Activated CD8-positive, alpha-beta T cell treated with anti-CD3 and anti-CD28 coated beads for 36 hours (primary cell): ENCODE measurements around the gene DGKZ. TPM values are rescaled to one million over a fixed set of nuclear protein-coding genes. Genes with fewer than 3 reads are reported as not detected.

ENCODE experiments used
- ATAC-seq: fragments of 200-7000 bp; cut with Tn5 transposase; one replicate; pipeline ENCODE4 v1.10.0; 2021; ENCODE audit warnings: mild to moderate bottlenecking, moderate library complexity
- CTCF ChIA-PET: fragments of 350-600 bp; sonication (Branson Sonifier 250); formaldehyde crosslinking; loops from one replicate; lab custom pipeline; 2021; ENCODE audit warnings: antibody characterized with exemption; lab: Charles Lee
- POLR2A ChIA-PET: fragments of 350-600 bp; sonication (Branson Sonifier 250); formaldehyde crosslinking; loops from one replicate; lab custom pipeline; 2021; ENCODE audit warnings: antibody characterized with exemption; lab: Charles Lee
- DNase-seq: peaks from one replicate; pipeline ENCODE4 v3.0.0-alpha.2; 2020
- H3K27ac Mint-ChIP-seq: one replicate; pipeline ENCODE4 v1.8.0; 2021; ENCODE audit warnings: mild to moderate bottlenecking, mixed read lengths
- H3K27me3 Mint-ChIP-seq: one replicate; pipeline ENCODE4 v1.8.0; 2021; ENCODE audit warnings: mixed read lengths
- H3K36me3 Mint-ChIP-seq: one replicate; pipeline ENCODE4 v1.8.0; 2021; ENCODE audit warnings: low read depth, mixed read lengths
- H3K4me1 Mint-ChIP-seq: one replicate; pipeline ENCODE4 v1.8.0; 2021; ENCODE audit warnings: low read depth, mixed read lengths
- H3K4me3 Mint-ChIP-seq: one replicate; pipeline ENCODE4 v1.8.0; 2021; ENCODE audit warnings: mild to moderate bottlenecking, moderate library complexity, mixed read lengths
- H3K9me3 Mint-ChIP-seq: one replicate; pipeline ENCODE4 v1.8.0; 2021; ENCODE audit warnings: mixed read lengths
- CTCF ChIP-seq: fragments of 200-600 bp; IDR thresholded peaks from one replicate; pipeline ENCODE4 v1.8.0; 2022; ENCODE audit warnings: antibody characterized with exemption, mild to moderate bottlenecking
- intact Hi-C: fragments of 100-400 bp; cut with micrococcal nuclease; formaldehyde crosslinking; loops from one replicate; pipeline ENCODE4 v1.10.0; 2022
- total RNA-seq, 2 experiments: library from RNA; stranded (reverse); gene quantifications; one replicate each; pipeline ENCODE4 v1.2.3, GENCODE V29; 2021

DGKZ gene
- total RNA-seq, 2 experiments from 2014 or later: 94.4 to 94.9 TPM

- TF ChIP-seq CTCF: no peak
- ChIA-PET POLR2A (interaction anchor here (0.9 to 4.3 kb wide), 4 partner anchors 10 to 882 kb away, joined by 3 to 24 read pairs (median 4); partner anchors contain the start of gene DGKZ), CTCF (interaction anchor here (0.8 to 6.1 kb wide), 8 partner anchors 13 to 94 kb away, joined by 3 to 71 read pairs (median 7); partner anchors contain the start of gene DGKZ)
- intact Hi-C loops: no loop called here
- Mint-ChIP-seq H3K27ac (no peak overlapping the region), H3K9me3 (no peaks in the 10 kb centered on the region), H3K4me3 (peak overlapping the region; percentile 67), H3K4me1 (peaks cover 50% of the 10 kb centered on the region), H3K27me3 (no peaks in the 10 kb centered on the region), H3K36me3 (no peaks in the 10 kb centered on the region)
- DNase-seq (peak; percentile 39), ATAC-seq (peak; percentile 5)
These were observed 13.8 kb upstream of the DGKZ start for GRCh38 chr11:46333394-46333947.

DNA sequence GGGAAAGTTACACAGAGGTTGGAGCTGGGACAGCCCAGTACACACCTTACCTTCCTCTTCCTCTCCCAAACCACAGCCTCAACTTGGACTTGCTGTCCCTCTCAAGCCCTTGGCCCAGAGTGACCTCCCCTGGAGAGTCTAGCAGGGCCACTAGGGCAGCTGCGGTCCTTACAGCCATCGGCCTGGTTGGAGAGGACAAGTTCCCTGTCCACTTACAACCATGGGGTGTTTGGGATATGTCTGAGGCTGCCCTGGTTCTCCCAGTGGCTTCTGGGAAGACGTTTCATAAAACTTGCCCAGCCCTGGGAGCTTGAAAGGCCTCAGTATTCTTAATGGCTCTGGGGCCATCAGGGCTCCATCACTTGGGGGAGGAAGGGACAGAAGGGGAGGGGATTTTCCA is 13.1 kb upstream of the DGKZ start:
- Mint-ChIP-seq H3K4me1 (peaks cover 53% of the 10 kb centered on the region), H3K27me3 (no peaks in the 10 kb centered on the region), H3K4me3 (peak overlapping the region; percentile 67), H3K27ac (no peak overlapping the region), H3K9me3 (no peaks in the 10 kb centered on the region), H3K36me3 (no peaks in the 10 kb centered on the region)
- CTCF ChIA-PET: interaction anchor here (0.9 to 6.1 kb wide), 5 partner anchors 12 to 91 kb away, joined by 3 to 71 read pairs (median 8); partner anchors contain the start of gene DGKZ
- DNase-seq: no peak
- no peak for ATAC-seq
- intact Hi-C loops: no loop called here
- POLR2A ChIA-PET: interaction anchor here (1.3 to 4.3 kb wide), 2 partner anchors 10 to 14 kb away, joined by 4 to 24 read pairs; partner anchors contain the start of gene DGKZ
- TF ChIP-seq CTCF: no peak

GRCh38 chr11:46335271-46335670 is 12.0 kb upstream of the DGKZ start:
- ChIA-PET POLR2A (interaction anchor here (1.3 kb wide), 1 partner anchor 9 kb away, joined by 4 read pairs; no protein-coding TSS in a partner anchor), CTCF (interaction anchor here (2.1 kb wide), 1 partner anchor 17 kb away, joined by 8 read pairs; no protein-coding TSS in a partner anchor)
- TF ChIP-seq CTCF: no peak
- Mint-ChIP-seq H3K4me1 (peaks cover 47% of the 10 kb centered on the region), H3K27me3 (no peaks in the 10 kb centered on the region), H3K27ac (no peak overlapping the region), H3K4me3 (no peak overlapping the region), H3K36me3 (no peaks in the 10 kb centered on the region), H3K9me3 (no peaks in the 10 kb centered on the region)
- ATAC-seq (no peak), DNase-seq (no peak)
- intact Hi-C loops: no loop called here

- no peaks in the 10 kb centered on the region for H3K36me3 Mint-ChIP-seq
- no peak overlapping the region for H3K27ac Mint-ChIP-seq
- ATAC-seq: no peak
- ChIA-PET CTCF (interaction anchor here (1.8 kb wide), 1 partner anchor 9 kb away, joined by 5 read pairs; no protein-coding TSS in a partner anchor), POLR2A (no interaction called here)
- H3K4me3 Mint-ChIP-seq: no peak overlapping the region
- H3K4me1 Mint-ChIP-seq: peaks cover 40% of the 10 kb centered on the region
- H3K27me3 Mint-ChIP-seq: no peaks in the 10 kb centered on the region
- intact Hi-C loops: no loop called here
- no peaks in the 10 kb centered on the region for H3K9me3 Mint-ChIP-seq
- no peak for DNase-seq
- no peak for TF ChIP-seq CTCF
These were observed 11.2 kb upstream of the DGKZ start for GRCh38 chr11:46335890-46336562.
